Ectodermal cell (in vitro differentiated cells): ENCODE measurements around the gene ASXL2.
"Not testable (repeated sequence)": the region's sequence is repeated elsewhere in the genome, so short reads cannot be mapped to it uniquely, and the experiment has no call there.

Experiments used
- H3K27ac ChIP-seq: 2 replicates; pipeline ENCODE4 v1.7.0; 2013; ENCODE audit warnings: mild to moderate bottlenecking, low read depth, low read length; ENCODE audit not compliant: insufficient read depth, poor library complexity, severe bottlenecking
- H3K27me3 ChIP-seq: 2 replicates; pipeline ENCODE4 v1.7.0; 2013; ENCODE audit warnings: mild to moderate bottlenecking, low read length; ENCODE audit not compliant: insufficient read depth, control insufficient read depth, poor library complexity, severe bottlenecking
- H3K36me3 ChIP-seq: one replicate; pipeline ENCODE4 v1.7.0; 2013; ENCODE audit warnings: low read length; ENCODE audit not compliant: control insufficient read depth, insufficient read depth
- H3K4me1 ChIP-seq: one replicate; pipeline ENCODE4 v1.7.0; 2013; ENCODE audit warnings: low read length; ENCODE audit not compliant: control insufficient read depth, insufficient read depth
- H3K4me3 ChIP-seq: 2 replicates; pipeline ENCODE4 v1.7.0; 2013; ENCODE audit warnings: low read depth, low read length, control low read depth; ENCODE audit not compliant: insufficient read depth
- H3K9me3 ChIP-seq: 2 replicates; pipeline ENCODE4 v1.7.0; 2013; ENCODE audit warnings: mild to moderate bottlenecking, low read length, moderate library complexity; ENCODE audit not compliant: control insufficient read depth
- WGBS, 2 experiments: methylation state at CpG; one replicate each; pipeline ENCODE4 v1.1.7; 2013; ENCODE audit warnings: missing lambda C conversion rate in 2 of 2; 5-methylcytosine and 5-hydroxymethylcytosine counted together

The ASXL2 gene

GRCh38 chr2:25722224-25722623 is 156.1 kb downstream of the ASXL2 start:
- 82 to 93% methylated on average over 1 to 3 of the region's 3 CpGs for WGBS, 2 experiments
- Histone ChIP-seq H3K4me1 (no peaks in the 10 kb centered on the region), H3K4me3 (no peak overlapping the region)

GRCh38 chr2:25720575-25720974 is 157.7 kb downstream of the ASXL2 start:
- H3K4me1 ChIP-seq: no peaks in the 10 kb centered on the region
- 91 to 100% methylated on average over 1 of the region's 1 CpG for WGBS, 2 experiments

More at GRCh38 chr2:25722224-25722623, 156.1 kb downstream of the ASXL2 start:
- H3K36me3 ChIP-seq: no peaks in the 10 kb centered on the region
- no peaks in the 10 kb centered on the region for H3K9me3 ChIP-seq
- H3K27ac ChIP-seq: no peak overlapping the region
- H3K27me3 ChIP-seq: no peaks in the 10 kb centered on the region

GRCh38 chr2:25714740-25715139 is 163.5 kb downstream of the ASXL2 start:
- no peak overlapping the region for H3K4me3 ChIP-seq
- no peak overlapping the region for H3K27ac ChIP-seq
- peaks cover 2% of the 10 kb centered on the region for H3K9me3 ChIP-seq
- H3K4me1 ChIP-seq: no peaks in the 10 kb centered on the region
- H3K27me3 ChIP-seq: no peaks in the 10 kb centered on the region
- 84 to 90% methylated on average over 1 of the region's 1 CpG for WGBS, 2 experiments
- no peaks in the 10 kb centered on the region for H3K36me3 ChIP-seq

More at GRCh38 chr2:25720575-25720974, 157.7 kb downstream of the ASXL2 start:
- Histone ChIP-seq H3K27me3 (no peaks in the 10 kb centered on the region), H3K9me3 (no peaks in the 10 kb centered on the region), H3K36me3 (no peaks in the 10 kb centered on the region), H3K4me3 (no peak overlapping the region), H3K27ac (no peak overlapping the region)

- H3K4me1 ChIP-seq: no peaks in the 10 kb centered on the region
- 96 to 98% methylated on average over 5 of the region's 5 CpGs for WGBS, 2 experiments
- no peaks in the 10 kb centered on the region for H3K27me3 ChIP-seq
- H3K4me3 ChIP-seq: no peak overlapping the region
- H3K27ac ChIP-seq: no peak overlapping the region
- peaks cover 2% of the 10 kb centered on the region for H3K9me3 ChIP-seq
- no peaks in the 10 kb centered on the region for H3K36me3 ChIP-seq
Measured at GRCh38 chr2:25712455-25712854, 165.8 kb downstream of the ASXL2 start.

GRCh38 chr2:25711675-25712354 is 166.5 kb downstream of the ASXL2 start:
- Histone ChIP-seq H3K27me3 (no peaks in the 10 kb centered on the region), H3K27ac (no peak overlapping the region), H3K36me3 (no peaks in the 10 kb centered on the region), H3K9me3 (peaks cover 2% of the 10 kb centered on the region), H3K4me1 (no peaks in the 10 kb centered on the region), H3K4me3 (no peak overlapping the region)
- WGBS, 2 experiments: 68 to 70% methylated on average over 12 of the region's 12 CpGs

- H3K4me1 ChIP-seq: no peaks in the 10 kb centered on the region
- no peaks in the 10 kb centered on the region for H3K36me3 ChIP-seq
- H3K9me3 ChIP-seq: peaks cover 2% of the 10 kb centered on the region
- no peak overlapping the region for H3K4me3 ChIP-seq
- 91 to 98% methylated on average over 3 of the region's 3 CpGs for WGBS, 2 experiments
- no peaks in the 10 kb centered on the region for H3K27me3 ChIP-seq
- H3K27ac ChIP-seq: no peak overlapping the region
Measured at GRCh38 chr2:25710750-25711149, 167.5 kb downstream of the ASXL2 start.

GRCh38 chr2:25709349-25709748 is 168.9 kb downstream of the ASXL2 start:
- Histone ChIP-seq H3K4me1 (no peaks in the 10 kb centered on the region), H3K36me3 (no peaks in the 10 kb centered on the region), H3K9me3 (peaks cover 2% of the 10 kb centered on the region), H3K27ac (no peak overlapping the region), H3K27me3 (no peaks in the 10 kb centered on the region), H3K4me3 (no peak overlapping the region)
- WGBS, 2 experiments: 91 to 92% methylated on average over 1 of the region's 2 CpGs

- H3K27ac ChIP-seq: no peak overlapping the region
- 87 to 90% methylated on average over 5 of the region's 5 CpGs for WGBS, 2 experiments
- H3K36me3 ChIP-seq: no peaks in the 10 kb centered on the region
- no peaks in the 10 kb centered on the region for H3K4me1 ChIP-seq
- H3K27me3 ChIP-seq: no peaks in the 10 kb centered on the region
- no peak overlapping the region for H3K4me3 ChIP-seq
- no peaks in the 10 kb centered on the region for H3K9me3 ChIP-seq
Measured at GRCh38 chr2:25707927-25708590, 170.2 kb downstream of the ASXL2 start.

GRCh38 chr2:25705575-25705974 is 172.7 kb downstream of the ASXL2 start:
- 89 to 91% methylated on average over 32 to 33 of the region's 33 CpGs for WGBS, 2 experiments
- H3K27ac ChIP-seq, H3K9me3 ChIP-seq, H3K36me3 ChIP-seq, H3K4me3 ChIP-seq, H3K27me3 ChIP-seq, H3K4me1 ChIP-seq: not testable (repeated sequence)

- H3K4me3 ChIP-seq: no peak overlapping the region
- H3K36me3 ChIP-seq: no peaks in the 10 kb centered on the region
- H3K4me1 ChIP-seq: peaks cover 23% of the 10 kb centered on the region
- 92 to 95% methylated on average over 9 of the region's 9 CpGs for WGBS, 2 experiments
- H3K27me3 ChIP-seq: peaks cover 3% of the 10 kb centered on the region
- no peak overlapping the region for H3K27ac ChIP-seq
- no peaks in the 10 kb centered on the region for H3K9me3 ChIP-seq
Measured at GRCh38 chr2:25701801-25702200, 176.5 kb downstream of the ASXL2 start.
